H9 (cell line): ENCODE data around the gene ZNHIT2. TPM values are rescaled to one million over a fixed set of nuclear protein-coding genes. Genes with fewer than 3 reads are reported as not detected.

Experiments
- DNase-seq: peaks from one replicate; pipeline ENCODE4 v3.0.0-alpha.2; 2017
- H2AFZ ChIP-seq: one replicate; pipeline ENCODE4 v1.6.1; 2013; ENCODE audit warnings: mild to moderate bottlenecking, low read length, control low read depth, moderate library complexity
- H2AK5ac ChIP-seq: 2 replicates; pipeline ENCODE4 v1.6.1; 2013; ENCODE audit warnings: low read length, control low read depth, mixed read lengths; ENCODE audit not compliant: insufficient read length
- H2BK120ac ChIP-seq: one replicate; pipeline ENCODE4 v1.6.1; 2013; ENCODE audit warnings: low read depth, mild to moderate bottlenecking, low read length, control low read depth, inconsistent platforms; ENCODE audit not compliant: poor library complexity, severe bottlenecking
- H2BK12ac ChIP-seq: 2 replicates; pipeline ENCODE4 v1.6.1; 2013; ENCODE audit warnings: low read length, control low read depth, mixed read lengths, low read depth; ENCODE audit not compliant: insufficient read length
- H2BK15ac ChIP-seq: 2 replicates; pipeline ENCODE4 v1.6.1; 2013; ENCODE audit warnings: low read depth, low read length, control low read depth
- H2BK20ac ChIP-seq: one replicate; pipeline ENCODE4 v1.6.1; 2013; ENCODE audit warnings: low read depth, mild to moderate bottlenecking, low read length, control low read depth, inconsistent platforms; ENCODE audit not compliant: poor library complexity, severe bottlenecking
- H2BK5ac ChIP-seq: 2 replicates; pipeline ENCODE4 v1.6.1; 2013; ENCODE audit warnings: low read length, control low read depth, mixed read lengths; ENCODE audit not compliant: insufficient read length
- H3K14ac ChIP-seq: 2 replicates; pipeline ENCODE4 v1.6.1; 2013; ENCODE audit warnings: low read length, control low read depth; ENCODE audit not compliant: insufficient read depth
- H3K18ac ChIP-seq: 2 replicates; pipeline ENCODE4 v1.6.1; 2013; ENCODE audit warnings: low read depth, mild to moderate bottlenecking, mixed read lengths, low read length, control low read depth; ENCODE audit not compliant: insufficient read length
- H3K23ac ChIP-seq: 2 replicates; pipeline ENCODE4 v1.6.1; 2013; ENCODE audit warnings: low read length, control low read depth, mixed read lengths, low read depth; ENCODE audit not compliant: insufficient read length
- H3K23me2 ChIP-seq: 2 replicates; pipeline ENCODE4 v1.6.1; 2013; ENCODE audit warnings: low read depth, mild to moderate bottlenecking, mixed read lengths, low read length, control low read depth; ENCODE audit not compliant: insufficient read length, poor library complexity, severe bottlenecking
- H3K27ac ChIP-seq: 2 replicates; pipeline ENCODE4 v1.5.1; 2013; ENCODE audit warnings: low read length, control low read depth, mixed read lengths, low read depth; ENCODE audit not compliant: insufficient read length
- H3K27me3 ChIP-seq: 2 replicates; pipeline ENCODE4 v1.6.1; 2013; ENCODE audit warnings: low read length, control low read depth, inconsistent platforms; ENCODE audit not compliant: insufficient read depth
- H3K4ac ChIP-seq: 2 replicates; pipeline ENCODE4 v1.6.1; 2013; ENCODE audit warnings: low read depth, mild to moderate bottlenecking, control low read depth, inconsistent platforms, low read length, moderate library complexity
- H3K4me1 ChIP-seq: 2 replicates; pipeline ENCODE4 v1.6.1; 2013; ENCODE audit warnings: low read length, control low read depth, inconsistent platforms; ENCODE audit not compliant: insufficient read depth
- H3K4me2 ChIP-seq: 2 replicates; pipeline ENCODE4 v1.6.1; 2013; ENCODE audit warnings: low read length, control low read depth, mixed read lengths; ENCODE audit not compliant: insufficient read length, insufficient read depth
- H3K56ac ChIP-seq: 2 replicates; pipeline ENCODE4 v1.6.1; 2013; ENCODE audit warnings: low read depth, mild to moderate bottlenecking, mixed read lengths, low read length, control low read depth; ENCODE audit not compliant: insufficient read length
- H3K79me1 ChIP-seq: 2 replicates; pipeline ENCODE4 v1.6.1; 2013; ENCODE audit warnings: low read depth, mild to moderate bottlenecking, moderate library complexity, low read length, control low read depth, inconsistent platforms; ENCODE audit not compliant: insufficient read depth, poor library complexity, severe bottlenecking
- H3K79me2 ChIP-seq: 2 replicates; pipeline ENCODE4 v1.6.1; 2013; ENCODE audit warnings: low read length, control low read depth, inconsistent platforms; ENCODE audit not compliant: insufficient read depth
- H3K9ac ChIP-seq: 2 replicates; pipeline ENCODE4 v1.6.1; 2013; ENCODE audit warnings: low read length, control low read depth, mixed read lengths; ENCODE audit not compliant: insufficient read length; ENCODE audit errors: extremely low read depth
- H3K9me3 ChIP-seq: one replicate; pipeline ENCODE4 v1.6.1; 2013; ENCODE audit warnings: low read depth, low read length, inconsistent platforms; ENCODE audit not compliant: control insufficient read depth
- H3T11ph ChIP-seq: one replicate; pipeline ENCODE4 v1.6.1; 2013; ENCODE audit warnings: mild to moderate bottlenecking, low read length, control low read depth, inconsistent platforms
- H4K20me1 ChIP-seq: one replicate; pipeline ENCODE4 v1.6.1; 2013; ENCODE audit not compliant: control insufficient read depth, insufficient read length, insufficient read depth
- H4K5ac ChIP-seq: 2 replicates; pipeline ENCODE4 v1.6.1; 2013; ENCODE audit warnings: low read depth, mild to moderate bottlenecking, mixed read lengths, low read length, control low read depth; ENCODE audit not compliant: insufficient read length
- H4K8ac ChIP-seq: replicated peaks from 2 replicates; pipeline ENCODE4 v1.6.1; 2013; ENCODE audit warnings: low read length, control low read depth, mixed read lengths, low read depth; ENCODE audit not compliant: insufficient read length
- H4K91ac ChIP-seq: 2 replicates; pipeline ENCODE4 v1.6.1; 2013; ENCODE audit warnings: low read depth, mild to moderate bottlenecking, moderate library complexity, mixed read lengths, low read length, control low read depth; ENCODE audit not compliant: insufficient read length
- H3K27ac Mint-ChIP-seq, 3 experiments: 2 replicates in 2 of 3; 3 replicates in 1 of 3; pipeline ENCODE4 v1.8.0; 2020 to 2021; ENCODE audit warnings: mixed read lengths in 3 of 3, mild to moderate bottlenecking in 1 of 3, moderate library complexity in 1 of 3
- H3K27me3 Mint-ChIP-seq: 2 replicates; pipeline ENCODE4 v1.8.0; 2021; ENCODE audit warnings: low read depth, mild to moderate bottlenecking, moderate library complexity, mixed read lengths
- H3K36me3 Mint-ChIP-seq, 3 experiments: 2 replicates in 2 of 3; 3 replicates in 1 of 3; pipeline ENCODE4 v1.8.0; 2020 to 2021; ENCODE audit warnings: low read depth in 3 of 3, mixed read lengths in 3 of 3; ENCODE audit not compliant: insufficient read depth in 1 of 3
- H3K4me1 Mint-ChIP-seq, 2 experiments: 2 replicates each; pipeline ENCODE4 v1.8.0; 2020; ENCODE audit warnings: mixed read lengths in 2 of 2
- H3K4me3 Mint-ChIP-seq, 2 experiments: 2 replicates in 1 of 2; 3 replicates in 1 of 2; pipeline ENCODE4 v1.8.0; 2020 to 2021; ENCODE audit warnings: mild to moderate bottlenecking in 2 of 2, mixed read lengths in 2 of 2, moderate library complexity in 1 of 2
- H3K9me3 Mint-ChIP-seq, 2 experiments: 2 replicates in 1 of 2; 3 replicates in 1 of 2; pipeline ENCODE4 v1.8.0; 2020; ENCODE audit warnings: mild to moderate bottlenecking in 2 of 2, mixed read lengths in 2 of 2, moderate library complexity in 1 of 2
- CTCF ChIP-seq: fragments of 200-600 bp; sonication (generic); conservative IDR thresholded peaks from 3 replicates; pipeline ENCODE4 v1.8.0; 2021; ENCODE audit warnings: antibody characterized with exemption, mild to moderate bottlenecking
- WGBS: extraction: QIAGEN DNeasy Blood & Tissue Kit; methylation state at CpG from one replicate; pipeline ENCODE4 v1.1.7; 2013; ENCODE audit warnings: missing lambda C conversion rate, low lambda C conversion rate, mixed read lengths; ENCODE audit not compliant: insufficient read length; ENCODE audit errors: extremely low coverage; 5-methylcytosine and 5-hydroxymethylcytosine counted together
- total RNA-seq: library from RNA; stranded (reverse); gene quantifications from 2 replicates; pipeline ENCODE4 v1.2.1, GENCODE V29; 2021

The ZNHIT2 gene
- total RNA-seq, 1 experiment from 2014 or later = 18.3 TPM

GRCh38 chr11:65126624-65127274 lies 9.2 kb upstream of the ZNHIT2 start:
- Histone ChIP-seq H3K27ac (no peak overlapping the region), H2AK5ac (no peak overlapping the region), H3K14ac (no peak overlapping the region), H3T11ph (no peak overlapping the region), H3K9me3 (no peaks in the 10 kb centered on the region), H2BK15ac (no peak overlapping the region), H4K8ac (no peak overlapping the region), H2BK12ac (no peak overlapping the region), H3K27me3 (no peaks in the 10 kb centered on the region), H3K23ac (no peak overlapping the region), H3K4ac (no peak overlapping the region), H2BK5ac (no peak overlapping the region), H2BK120ac (no peak overlapping the region), H3K9ac (no peak overlapping the region), H4K20me1 (no peaks in the 10 kb centered on the region), H2AFZ (no peak overlapping the region), H3K18ac (no peak overlapping the region), H3K4me2 (no peak overlapping the region), H4K5ac (no peak overlapping the region), H2BK20ac (no peak overlapping the region), H3K56ac (no peak overlapping the region), H3K79me2 (peaks cover 3% of the 10 kb centered on the region; the same call in 1 of the 2 replicates), H3K4me1 (no peaks in the 10 kb centered on the region), H3K79me1 (peaks cover 5% of the 10 kb centered on the region), H4K91ac (no peak overlapping the region), H3K23me2 (no peaks in the 10 kb centered on the region)
- Mint-ChIP-seq H3K4me3 (no peak overlapping the region; a peak in 1 of 5 replicates), H3K4me1 (peaks cover 0 to 6% of the 10 kb centered on the region in 2 experiments; a peak in 1 of 4 replicates), H3K9me3 (no peaks in the 10 kb centered on the region), H3K27ac (no peak overlapping the region), H3K36me3 (peaks cover 19 to 58% (median 58%) of the 10 kb centered on the region in 3 experiments), H3K27me3 (no peaks in the 10 kb centered on the region)
- DNase-seq = no peak
- no peak for TF ChIP-seq CTCF
- no CpG with 5 or more reads among the region's 6 CpGs for WGBS
